Measurements from ENCODE around the gene MAGI2. TPM values are rescaled to one million over a fixed set of nuclear protein-coding genes. Genes with fewer than 3 reads are reported as not detected.

The MAGI2 gene
- total RNA-seq, 1 donor from 2014 or later, result 64.2 TPM

GRCh38 chr7:79421751-79422150, 31.7 kb downstream of the MAGI2 start:
- no peak for DNase-seq
- Mint-ChIP-seq H3K27me3 (ENCODE audit: unreplicated experiment) (peaks cover 2% of the 10 kb centered on the region), H3K4me3 (ENCODE audit: unreplicated experiment) (no peak overlapping the region), H3K9me3 (ENCODE audit: unreplicated experiment) (no peaks in the 10 kb centered on the region), H3K27ac (ENCODE audit: unreplicated experiment) (no peak overlapping the region), H3K36me3 (ENCODE audit: unreplicated experiment) (no peaks in the 10 kb centered on the region), H3K4me1 (ENCODE audit: low read depth, unreplicated experiment) (no peaks in the 10 kb centered on the region)
- TF ChIP-seq CTCF (IDR thresholded peaks at IDR 0.05; ENCODE audit: partially characterized antibody, unreplicated experiment), result no peak

- no peak for DNase-seq
- H3K27ac Mint-ChIP-seq (ENCODE audit: unreplicated experiment), result no peak overlapping the region
- no peak for TF ChIP-seq CTCF (IDR thresholded peaks at IDR 0.05; ENCODE audit: partially characterized antibody, unreplicated experiment)
- no peak overlapping the region for H3K4me3 Mint-ChIP-seq (ENCODE audit: unreplicated experiment)
- peaks cover 2% of the 10 kb centered on the region for H3K27me3 Mint-ChIP-seq (ENCODE audit: unreplicated experiment)
- H3K4me1 Mint-ChIP-seq (ENCODE audit: low read depth, unreplicated experiment), result no peaks in the 10 kb centered on the region
- H3K36me3 Mint-ChIP-seq (ENCODE audit: unreplicated experiment), result no peaks in the 10 kb centered on the region
- no peaks in the 10 kb centered on the region for H3K9me3 Mint-ChIP-seq (ENCODE audit: unreplicated experiment)
Measured at GRCh38 chr7:79420464-79420863, 33.0 kb downstream of the MAGI2 start.

DNA sequence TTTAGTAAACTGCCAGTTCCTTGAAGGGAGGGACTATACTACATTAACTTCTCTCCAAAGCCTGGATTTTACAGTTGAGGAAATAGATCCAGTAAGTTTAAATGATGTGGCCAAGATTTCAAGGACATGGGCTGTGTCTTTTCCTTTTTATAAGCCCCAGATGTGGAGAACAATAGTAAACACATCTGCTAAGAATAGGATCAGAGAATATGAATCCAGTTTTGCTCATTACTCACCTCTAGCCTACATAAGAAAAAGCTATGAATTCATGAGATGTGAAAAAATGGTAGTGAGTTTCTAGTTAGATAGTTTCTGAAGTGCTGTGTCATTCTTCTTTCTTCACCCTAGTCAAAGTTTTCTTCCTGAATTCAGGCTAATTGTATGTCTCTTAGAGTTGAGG, 38.6 kb downstream of the MAGI2 start:
- Mint-ChIP-seq H3K4me1 (ENCODE audit: low read depth, unreplicated experiment) (no peaks in the 10 kb centered on the region), H3K27me3 (ENCODE audit: unreplicated experiment) (no peaks in the 10 kb centered on the region), H3K9me3 (ENCODE audit: unreplicated experiment) (no peaks in the 10 kb centered on the region), H3K4me3 (ENCODE audit: unreplicated experiment) (no peak overlapping the region), H3K36me3 (ENCODE audit: unreplicated experiment) (no peaks in the 10 kb centered on the region), H3K27ac (ENCODE audit: unreplicated experiment) (no peak overlapping the region)
- no peak for DNase-seq
- no peak for TF ChIP-seq CTCF (IDR thresholded peaks at IDR 0.05; ENCODE audit: partially characterized antibody, unreplicated experiment)

- Mint-ChIP-seq H3K27me3 (ENCODE audit: unreplicated experiment) (no peaks in the 10 kb centered on the region), H3K9me3 (ENCODE audit: unreplicated experiment) (no peaks in the 10 kb centered on the region), H3K4me3 (ENCODE audit: unreplicated experiment) (no peak overlapping the region), H3K4me1 (ENCODE audit: low read depth, unreplicated experiment) (no peaks in the 10 kb centered on the region), H3K36me3 (ENCODE audit: unreplicated experiment) (no peaks in the 10 kb centered on the region), H3K27ac (ENCODE audit: unreplicated experiment) (no peak overlapping the region)
- DNase-seq, result no peak
- no peak for TF ChIP-seq CTCF (IDR thresholded peaks at IDR 0.05; ENCODE audit: partially characterized antibody, unreplicated experiment)
Measured at GRCh38 chr7:79412915-79413314, 40.6 kb downstream of the MAGI2 start.

DNA sequence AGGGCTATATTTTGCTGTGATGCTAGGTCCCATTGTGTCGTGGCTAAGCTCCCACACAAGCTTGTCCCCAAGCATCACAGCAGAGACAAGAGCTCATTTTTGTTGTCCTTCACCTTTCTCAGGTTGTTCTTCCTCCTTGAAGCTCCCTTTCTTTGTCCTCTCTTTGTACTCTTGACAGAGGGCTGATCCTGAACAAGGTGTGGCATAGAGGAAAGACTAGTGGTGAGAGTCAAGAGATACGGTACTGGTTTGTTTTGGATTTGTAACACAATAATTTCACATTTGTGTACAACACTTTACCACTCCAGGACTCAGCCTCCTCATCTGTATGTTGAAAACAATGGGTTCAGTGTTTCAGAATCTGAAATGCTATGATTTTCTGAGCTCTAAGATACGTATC, 41.0 kb downstream of the MAGI2 start:
- H3K4me3 Mint-ChIP-seq (ENCODE audit: unreplicated experiment), result no peak overlapping the region
- no peak for DNase-seq
- TF ChIP-seq CTCF (IDR thresholded peaks at IDR 0.05; ENCODE audit: partially characterized antibody, unreplicated experiment), result no peak
- no peak overlapping the region for H3K27ac Mint-ChIP-seq (ENCODE audit: unreplicated experiment)
- no peaks in the 10 kb centered on the region for H3K9me3 Mint-ChIP-seq (ENCODE audit: unreplicated experiment)
- no peaks in the 10 kb centered on the region for H3K27me3 Mint-ChIP-seq (ENCODE audit: unreplicated experiment)
- no peaks in the 10 kb centered on the region for H3K36me3 Mint-ChIP-seq (ENCODE audit: unreplicated experiment)
- H3K4me1 Mint-ChIP-seq (ENCODE audit: low read depth, unreplicated experiment), result no peaks in the 10 kb centered on the region

All from glutamatergic neuron (in vitro differentiated cells).